GM12878 (cell line): ENCODE measurements around the gene COTL1. TPM values are rescaled to one million over a fixed set of nuclear protein-coding genes. Genes with fewer than 3 reads are reported as not detected.

ENCODE experiments used
- ATAC-seq: fragments of 200-7000 bp; cut with Tn5 transposase; 3 replicates; pipeline ENCODE4 v1.9.1; 2020; ENCODE audit warnings: mild to moderate bottlenecking, moderate library complexity
- BruUV-seq: library from RNA; stranded (reverse); fragments of 400-500 nt; replicated peaks from 2 replicates; lab custom pipeline; 2021; lab: Mats Ljungman, UMichigan
- CTCF ChIA-PET: fragments of 300-600 bp; sonication (Branson Sonifier 250); formaldehyde crosslinking; extraction: SDS; loops from one replicate; lab custom pipeline; 2021; ENCODE audit warnings: inconsistent platforms; lab: Yijun Ruan, JAX
- POLR2A ChIA-PET: fragments of 350-600 bp; formaldehyde crosslinking; extraction: SDS; loops from one replicate; lab custom pipeline; 2021; ENCODE audit warnings: inconsistent platforms; lab: Charles Lee
- RAD21 ChIA-PET: fragments of 300-600 bp; sonication (Branson Sonifier 250); formaldehyde crosslinking; loops from one replicate; lab custom pipeline; 2023; ENCODE audit warnings: antibody characterized with exemption; ENCODE audit not compliant: unreplicated experiment; lab: Charles Lee
- SMC1A ChIA-PET: fragments of 300-600 bp; sonication (Branson Sonifier 250); formaldehyde crosslinking; loops from one replicate; lab custom pipeline; 2023; ENCODE audit not compliant: unreplicated experiment, uncharacterized antibody; lab: Charles Lee
- DNase-seq: peaks from one replicate; pipeline ENCODE4 v3.0.0-alpha.2; 2011; ENCODE audit warnings: low read depth, low spot score
- FAIRE-seq: peaks from 3 replicates; lab custom pipeline; 2011; peaks lifted over from hg19 to GRCh38; lab: Jason Lieb, UNC
- H2AFZ ChIP-seq: 2 replicates; pipeline ENCODE4 v1.6.0; 2011; ENCODE audit warnings: low read depth, low read length, control low read depth; ENCODE audit not compliant: control insufficient read depth
- H3K27ac ChIP-seq: 2 replicates; pipeline ENCODE4 v1.5.1; 2011; ENCODE audit warnings: control low read depth; ENCODE audit not compliant: control insufficient read depth, insufficient read depth
- H3K27me3 ChIP-seq, 2 experiments: replicated peaks in 1 of 2; 2 replicates each; pipeline versions ENCODE4 v1.6.0 to v1.6.1; 2011; ENCODE audit warnings: low read length in 1 of 2; ENCODE audit not compliant: control insufficient read depth in 2 of 2, insufficient read depth in 2 of 2
- H3K36me3 ChIP-seq, 2 experiments: 2 replicates each; pipeline ENCODE4 v1.5.1; 2011; ENCODE audit warnings: low read length in 1 of 2; ENCODE audit not compliant: control insufficient read depth in 2 of 2, insufficient read depth in 2 of 2
- H3K4me1 ChIP-seq: 2 replicates; pipeline ENCODE4 v1.6.1; 2011; ENCODE audit warnings: mild to moderate bottlenecking, low read length, moderate library complexity, mixed read lengths; ENCODE audit not compliant: control insufficient read depth, insufficient read depth
- H3K4me2 ChIP-seq: 2 replicates; pipeline ENCODE4 v1.6.0; 2011; ENCODE audit warnings: control low read depth; ENCODE audit not compliant: control insufficient read depth, insufficient read depth
- H3K4me3 ChIP-seq: fragments of 200-600 bp; sonication (generic); 2 replicates; pipeline ENCODE4 v1.5.1; 2016
- H3K79me2 ChIP-seq: 2 replicates; pipeline ENCODE4 v1.6.0; 2011; ENCODE audit warnings: low read length; ENCODE audit not compliant: control insufficient read depth, insufficient read depth
- H3K9ac ChIP-seq: 2 replicates; pipeline ENCODE4 v1.8.0; 2011; ENCODE audit warnings: low read length, control low read depth, mixed read lengths; ENCODE audit not compliant: control insufficient read depth, insufficient read depth
- H3K9me3 ChIP-seq: replicated peaks from 3 replicates; pipeline ENCODE4 v1.5.1; 2011; ENCODE audit warnings: mild to moderate bottlenecking, low read length; ENCODE audit not compliant: control insufficient read depth, insufficient read depth
- H4K20me1 ChIP-seq: 2 replicates; pipeline ENCODE4 v1.6.0; 2011; ENCODE audit not compliant: control insufficient read depth, insufficient read depth
- ATF3 ChIP-seq: IDR thresholded peaks from 2 replicates; pipeline ENCODE4 v1.6.1; 2011; ENCODE audit warnings: low read depth, mild to moderate bottlenecking, low read length, moderate library complexity, borderline replicate concordance; ENCODE audit errors: extremely low read depth
- BHLHE40 ChIP-seq, 2 experiments: fragments of 450-650 bp in 1 of 2; IDR thresholded peaks; 2 replicates each; pipeline ENCODE4 v1.6.1; 2011 to 2017; ENCODE audit warnings: low read depth in 2 of 2, borderline replicate concordance in 1 of 2, improper control_type of control experiment in 1 of 2, low read length in 1 of 2, mild to moderate bottlenecking in 1 of 2
- BMI1 ChIP-seq: fragments of 450-650 bp; IDR thresholded peaks from 2 replicates; pipeline ENCODE4 v1.6.1; 2016; ENCODE audit warnings: mild to moderate bottlenecking, moderate library complexity, borderline replicate concordance
- BRCA1 ChIP-seq: IDR thresholded peaks from 2 replicates; pipeline ENCODE4 v1.6.1; 2011; ENCODE audit warnings: low read depth, low read length, improper control_type of control experiment
- DPF2 ChIP-seq: fragments of 450-650 bp; IDR thresholded peaks from 2 replicates; pipeline ENCODE4 v1.6.1; 2017; ENCODE audit warnings: mild to moderate bottlenecking
- ESRRA ChIP-seq: IDR thresholded peaks from 2 replicates; pipeline ENCODE4 v1.6.1; 2012; ENCODE audit warnings: mild to moderate bottlenecking, low read length, improper control_type of control experiment
- MAX ChIP-seq: IDR thresholded peaks from 2 replicates; pipeline ENCODE4 v1.6.1; 2012; ENCODE audit warnings: low read depth, low read length, improper control_type of control experiment
- PAX5 ChIP-seq: IDR thresholded peaks from 2 replicates; pipeline ENCODE4 v1.6.1; 2011; ENCODE audit warnings: low read depth, low read length, borderline replicate concordance
- SIN3A ChIP-seq: IDR thresholded peaks from 2 replicates; pipeline ENCODE4 v1.6.1; 2012; ENCODE audit warnings: low read depth, low read length, improper control_type of control experiment
- TAF1 ChIP-seq: IDR thresholded peaks from 2 replicates; pipeline ENCODE4 v1.6.1; 2011; ENCODE audit warnings: mild to moderate bottlenecking, low read depth, low read length, borderline replicate concordance
- TCF12 ChIP-seq: IDR thresholded peaks from 2 replicates; pipeline ENCODE4 v1.6.1; 2011; ENCODE audit warnings: low read depth, mild to moderate bottlenecking, low read length
- TCF3 ChIP-seq: IDR thresholded peaks from 2 replicates; pipeline ENCODE4 v1.6.1; 2012; ENCODE audit warnings: low read depth, mild to moderate bottlenecking, low read length, borderline replicate concordance; ENCODE audit not compliant: insufficient read depth
- ZNF592 ChIP-seq: fragments of 450-650 bp; IDR thresholded peaks from 2 replicates; pipeline ENCODE4 v1.6.1; 2017; ENCODE audit warnings: mild to moderate bottlenecking, moderate library complexity
- ZZZ3 ChIP-seq: IDR thresholded peaks from 2 replicates; pipeline ENCODE4 v1.6.1; 2011; ENCODE audit warnings: low read depth; ENCODE audit not compliant: control insufficient read depth, insufficient read length
- WGBS: methylation state at CpG from one replicate; pipeline ENCODE4 v1.1.6; 2016; ENCODE audit warnings: low lambda C conversion rate; ENCODE audit not compliant: insufficient replicate concordance, insufficient coverage; ENCODE audit errors: missing lambda C conversion rate; 5-methylcytosine and 5-hydroxymethylcytosine counted together
- in situ Hi-C: fragments of 300-500 bp; cut with MboI; formaldehyde crosslinking; loops from 9 replicates; pipeline ENCODE4 v1.14.3; 2018; ENCODE audit warnings: mixed read lengths
- intact Hi-C: fragments of 100-400 bp; cut with micrococcal nuclease; formaldehyde crosslinking; loops from one replicate; pipeline ENCODE4 v1.14.2; 2022; ENCODE audit not compliant: unreplicated experiment
- polyA plus RNA-seq, 11 experiments: library from polyadenylated mRNA; depleted of rRNA in 4 of 11; unstranded in 6 of 11; stranded (reverse) in 5 of 11; fragments of >200 nt; fragmentation: Nextera tagmentation in 4 of 11; fragmentation: Illumina TruSeq in 1 of 11; extraction: Ambion mirVana in 4 of 11; extraction: Trizol in 1 of 11; gene quantifications; 1 replicate in 1 of 11; 2 replicates in 10 of 11; pipeline versions ENCODE4 v1.2.1 to v1.2.3, GENCODE V29; 2011 to 2016; ENCODE audit warnings: inconsistent platforms in 2 of 11, missing spikeins in 2 of 11, low read depth in 1 of 11
- total RNA-seq, 4 experiments: library from RNA; depleted of rRNA in 3 of 4; stranded (reverse); fragments of >200 nt in 3 of 4; fragmentation: Illumina TruSeq in 1 of 4; extraction: Trizol in 1 of 4; gene quantifications; 2 replicates each; pipeline versions ENCODE4 v1.2.1 to v1.2.3, GENCODE V29; 2013 to 2021
- TF ChIP-seq, protein P1 (sequence below): fragments of 450-650 bp; IDR thresholded peaks from 2 replicates; pipeline ENCODE4 v1.6.1; 2017; ENCODE audit warnings: antibody characterized with exemption, mild to moderate bottlenecking, moderate library complexity

COTL1 gene
- total and polyA plus RNA-seq, 10 of the 15 experiments (the other 5 are each of a cell fraction or from before 2014, with no cell fraction given) = 140 to 894 (median 330) TPM

- Histone ChIP-seq H3K27ac (no peak overlapping the region), H3K36me3 (peaks cover 51 to 57% of the 10 kb centered on the region in 2 experiments), H3K79me2 (peaks cover 36% of the 10 kb centered on the region), H3K9ac (no peak overlapping the region), H2AFZ (no peak overlapping the region), H3K4me3 (no peak overlapping the region), H3K27me3 (no peaks in the 10 kb centered on the region), H3K4me1 (peaks cover 20% of the 10 kb centered on the region), H3K9me3 (peaks cover 10% of the 10 kb centered on the region; the same call in 2 of the 3 replicates), H4K20me1 (no peaks in the 10 kb centered on the region), H3K4me2 (no peak overlapping the region)
- ChIA-PET CTCF (no interaction called here), SMC1A (interaction anchor here (0.7 kb wide), 1 partner anchor 27 kb away, joined by 3 read pairs; no protein-coding TSS in a partner anchor), RAD21 (no interaction called here), POLR2A (interaction anchor here (0.8 kb wide), 1 partner anchor 48 kb away, joined by 3 read pairs; no protein-coding TSS in a partner anchor)
- FAIRE-seq = no peak
- BruUV-seq = no TSS peak
- no peak for ATAC-seq
- WGBS = 89% methylated on average over 16 of the region's 16 CpGs
- intact Hi-C loops (no loop called here), in situ Hi-C loops (no loop called here)
- DNase-seq = no peak
- TF ChIP-seq BRCA1 (no peak), ZZZ3 (no peak), TAF1 (no peak), PAX5 (no peak), BMI1 (no peak), DPF2 (no peak), ZNF592 (no peak), TCF12 (no peak), TCF3 (no peak), SIN3A (no peak), BHLHE40 (IDR thresholded peaks at IDR 0.05; ENCODE audit: borderline replicate concordance in 1 of 2, low read depth in 2 of 2, low read length in 1 of 2) (no peak), ESRRA (no peak), ATF3 (no peak), MAX (no peak)
- TF ChIP-seq, protein P1, sequence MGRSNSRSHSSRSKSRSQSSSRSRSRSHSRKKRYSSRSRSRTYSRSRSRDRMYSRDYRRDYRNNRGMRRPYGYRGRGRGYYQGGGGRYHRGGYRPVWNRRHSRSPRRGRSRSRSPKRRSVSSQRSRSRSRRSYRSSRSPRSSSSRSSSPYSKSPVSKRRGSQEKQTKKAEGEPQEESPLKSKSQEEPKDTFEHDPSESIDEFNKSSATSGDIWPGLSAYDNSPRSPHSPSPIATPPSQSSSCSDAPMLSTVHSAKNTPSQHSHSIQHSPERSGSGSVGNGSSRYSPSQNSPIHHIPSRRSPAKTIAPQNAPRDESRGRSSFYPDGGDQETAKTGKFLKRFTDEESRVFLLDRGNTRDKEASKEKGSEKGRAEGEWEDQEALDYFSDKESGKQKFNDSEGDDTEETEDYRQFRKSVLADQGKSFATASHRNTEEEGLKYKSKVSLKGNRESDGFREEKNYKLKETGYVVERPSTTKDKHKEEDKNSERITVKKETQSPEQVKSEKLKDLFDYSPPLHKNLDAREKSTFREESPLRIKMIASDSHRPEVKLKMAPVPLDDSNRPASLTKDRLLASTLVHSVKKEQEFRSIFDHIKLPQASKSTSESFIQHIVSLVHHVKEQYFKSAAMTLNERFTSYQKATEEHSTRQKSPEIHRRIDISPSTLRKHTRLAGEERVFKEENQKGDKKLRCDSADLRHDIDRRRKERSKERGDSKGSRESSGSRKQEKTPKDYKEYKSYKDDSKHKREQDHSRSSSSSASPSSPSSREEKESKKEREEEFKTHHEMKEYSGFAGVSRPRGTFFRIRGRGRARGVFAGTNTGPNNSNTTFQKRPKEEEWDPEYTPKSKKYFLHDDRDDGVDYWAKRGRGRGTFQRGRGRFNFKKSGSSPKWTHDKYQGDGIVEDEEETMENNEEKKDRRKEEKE = no peak
Observed at GRCh38 chr16:84567286-84567962, 50.5 kb downstream of the COTL1 start.
